HG03175 (cell line): ENCODE data around the gene CACNA2D1.

Experiments used
- ATAC-seq: cut with Tn5 transposase; IDR thresholded peaks from one replicate; pipeline ENCODE4 v1.9.1; 2021; ENCODE audit warnings: mild to moderate bottlenecking, moderate library complexity; ENCODE audit not compliant: unreplicated experiment

The CACNA2D1 gene

DNA sequence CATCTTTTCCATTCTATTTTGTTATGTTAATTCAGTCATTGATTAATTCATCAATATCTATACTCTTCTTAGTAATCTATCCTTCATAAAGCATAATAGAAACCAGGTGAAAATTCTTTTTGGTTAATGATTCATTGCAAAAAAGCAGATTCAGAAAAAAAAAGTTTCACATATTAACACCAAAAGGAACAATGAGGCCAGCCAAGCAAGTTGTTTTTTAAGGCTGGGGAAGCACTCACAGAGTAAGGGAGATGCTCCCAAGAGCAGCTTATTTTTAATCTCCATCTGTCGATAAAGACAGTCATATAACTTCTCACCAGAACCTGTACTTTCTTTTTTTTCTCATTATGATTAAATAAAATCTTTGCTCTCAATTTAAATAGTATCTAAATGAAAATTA, 95.8 kb downstream of the CACNA2D1 start:
- ATAC-seq: no peak

DNA sequence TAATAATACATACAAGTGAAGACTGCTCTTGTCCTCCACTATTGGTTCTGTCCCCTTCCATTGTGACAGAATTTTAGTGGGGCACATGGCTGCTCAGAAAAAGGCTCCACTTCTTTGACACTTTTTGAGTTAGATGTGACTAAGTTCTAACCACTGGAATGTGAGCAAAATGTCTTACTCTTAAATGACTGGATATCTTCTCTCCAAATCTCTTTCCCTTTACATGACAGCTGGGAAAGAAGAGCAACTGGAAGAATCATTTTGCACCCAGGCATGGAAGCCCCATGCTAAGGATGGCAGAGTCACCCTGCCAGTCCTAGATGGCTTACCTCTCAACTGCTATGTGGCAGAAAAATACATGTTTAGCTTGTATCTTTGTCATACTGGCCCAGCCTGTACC, 97.7 kb downstream of the CACNA2D1 start:
- no peak for ATAC-seq

DNA sequence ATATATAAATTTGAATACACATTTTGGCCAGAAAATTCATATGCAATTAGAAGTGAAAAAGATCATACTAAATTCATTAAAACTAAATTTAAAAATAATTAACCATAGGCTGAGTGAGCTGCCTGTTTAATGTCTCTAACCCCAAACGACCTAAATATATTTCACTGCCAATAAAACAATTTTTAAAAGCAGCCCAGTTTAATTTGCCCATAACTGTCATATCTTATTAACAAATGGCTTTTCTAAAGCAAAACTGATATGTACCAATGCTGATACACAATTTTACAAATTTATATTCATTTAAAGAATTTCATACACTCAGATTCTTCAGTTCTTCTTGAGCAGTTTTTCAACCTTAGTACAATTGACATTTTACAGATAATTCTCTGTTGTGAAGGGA, 99.9 kb downstream of the CACNA2D1 start:
- no peak for ATAC-seq

DNA sequence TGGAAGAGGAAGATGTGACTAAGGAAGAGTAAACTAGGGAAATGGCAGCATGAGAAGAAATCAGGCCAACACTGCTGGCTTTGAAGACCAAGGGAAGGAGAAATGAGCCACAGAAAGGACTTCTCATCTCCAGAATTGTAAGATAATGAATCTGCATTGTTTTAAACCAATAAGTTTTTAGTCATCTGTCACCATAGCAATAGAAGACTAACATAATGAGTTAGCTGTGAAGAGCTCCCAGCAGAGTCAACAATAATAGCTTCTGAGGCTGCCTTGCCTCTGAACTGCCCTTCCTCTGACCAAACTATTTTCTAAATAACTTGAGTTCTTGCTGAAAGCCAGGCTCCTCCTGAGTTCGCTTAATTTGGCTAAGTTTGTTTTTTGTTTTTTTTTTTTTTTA, 103.6 kb downstream of the CACNA2D1 start:
- ATAC-seq: no peak

DNA sequence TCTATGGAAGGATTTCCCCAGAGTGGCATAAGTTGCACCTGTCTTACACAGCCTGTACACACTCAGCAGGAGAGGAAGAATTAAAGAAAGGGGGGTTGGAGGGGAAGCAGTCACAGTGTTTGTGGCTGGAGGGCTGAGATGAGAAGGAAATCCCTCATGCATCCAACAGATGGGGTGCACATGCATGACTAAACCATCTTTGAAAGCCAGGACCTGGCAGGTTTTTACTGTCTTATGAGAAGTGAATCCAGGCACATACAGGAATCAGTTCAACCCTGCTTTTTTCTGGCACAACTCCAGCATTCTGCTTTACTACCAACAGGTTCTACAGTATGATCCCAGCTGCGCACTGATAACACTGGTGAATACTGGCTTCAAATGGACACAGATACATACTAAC, 107.7 kb downstream of the CACNA2D1 start:
- ATAC-seq: no peak

DNA sequence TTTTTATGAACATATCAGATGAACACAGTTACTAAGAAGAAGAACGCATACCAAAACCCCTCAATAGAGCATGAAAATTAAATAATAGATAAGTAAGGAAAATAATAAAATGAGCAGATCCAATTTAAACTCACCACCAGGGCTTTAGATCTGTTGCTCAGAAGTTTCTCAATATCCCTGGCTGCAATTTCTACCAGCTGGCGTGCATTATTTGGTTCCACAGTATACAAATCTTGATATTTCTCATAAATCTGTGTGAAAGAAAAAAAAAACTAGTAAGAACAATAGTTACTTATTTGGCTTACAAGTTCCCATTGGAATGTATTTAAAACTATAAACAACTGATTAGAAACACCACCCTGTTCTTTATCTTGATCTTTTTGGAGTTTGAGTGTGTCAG, 108.6 kb downstream of the CACNA2D1 start:
- ATAC-seq: no peak

DNA sequence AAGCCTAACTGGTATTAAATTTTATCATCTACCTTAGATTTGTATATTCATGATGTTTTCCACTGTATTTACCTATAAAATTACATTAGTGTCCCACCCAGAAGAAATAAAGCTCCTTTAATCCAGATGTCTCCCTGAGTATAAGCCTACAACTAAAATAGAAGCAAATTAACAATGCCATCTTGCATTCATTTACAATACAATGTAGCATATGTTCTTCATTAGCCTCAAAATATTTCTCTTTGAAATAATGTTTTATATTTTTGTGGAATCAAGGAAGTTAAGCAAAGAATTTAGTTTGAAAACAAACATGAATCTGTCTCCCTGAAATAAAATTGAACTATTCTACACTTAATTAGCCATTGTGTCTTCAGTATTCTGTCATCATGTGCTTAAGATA, 112.3 kb downstream of the CACNA2D1 start:
- ATAC-seq: no peak

DNA sequence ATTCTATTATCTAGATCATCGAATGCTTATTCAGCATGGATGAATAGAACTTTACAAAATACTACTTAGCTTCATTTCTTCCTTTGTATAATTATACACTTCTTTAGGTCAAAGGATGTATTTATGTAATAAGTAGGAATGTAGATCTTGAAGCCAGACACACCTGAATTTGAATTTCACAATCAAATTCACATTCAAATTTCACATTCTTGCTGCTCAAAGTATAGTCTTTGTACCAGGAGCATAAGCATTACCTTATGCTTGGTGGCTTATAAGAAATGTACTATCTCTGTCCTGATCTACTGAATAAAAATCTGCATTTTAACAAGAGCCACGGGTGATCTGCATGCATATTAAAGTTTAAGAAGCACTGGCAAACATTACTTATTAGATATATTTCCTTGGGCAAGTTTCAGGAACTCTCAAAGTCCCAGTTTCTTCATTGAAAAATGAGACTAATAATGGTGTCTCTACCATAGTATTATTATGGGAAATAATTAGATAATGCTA, 112.8 kb downstream of the CACNA2D1 start:
- no peak for ATAC-seq

DNA sequence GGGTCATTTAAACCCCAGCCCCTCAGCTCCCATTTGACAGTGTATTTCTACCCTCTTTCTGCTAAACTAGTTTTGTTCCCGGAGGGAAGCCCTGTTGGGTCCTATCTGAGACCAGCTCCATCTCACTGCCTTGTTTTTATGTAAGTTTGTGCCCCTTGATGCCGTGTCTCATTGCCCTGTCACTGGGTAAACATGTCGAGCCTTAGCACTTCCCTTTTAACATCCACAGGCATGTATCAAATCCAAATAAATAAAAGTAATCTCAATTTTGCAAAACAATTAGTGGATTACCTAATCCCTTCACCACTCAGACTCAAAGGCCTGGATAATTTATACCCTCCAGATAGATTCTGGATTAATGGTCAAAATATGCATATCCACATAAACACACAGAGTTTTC, 115.7 kb downstream of the CACNA2D1 start:
- no peak for ATAC-seq

DNA sequence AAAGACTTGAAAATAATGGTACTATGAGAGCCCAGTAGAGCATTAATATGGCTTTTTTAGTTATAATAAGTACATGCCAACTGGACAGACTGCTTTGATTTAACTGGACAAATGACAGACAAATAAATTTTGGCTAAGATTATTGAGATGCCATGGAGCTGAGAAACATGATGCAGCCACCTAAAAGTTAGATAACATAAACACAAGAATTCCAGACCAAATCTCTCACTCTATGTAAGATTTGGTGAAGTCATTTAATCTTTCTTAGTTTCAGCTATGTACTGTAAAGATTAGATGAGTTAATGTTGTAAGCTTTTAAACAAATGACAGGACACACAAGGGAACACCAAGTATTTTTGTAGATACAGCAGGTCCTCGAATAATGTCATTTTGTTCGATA, 118.2 kb downstream of the CACNA2D1 start:
- no peak for ATAC-seq

DNA sequence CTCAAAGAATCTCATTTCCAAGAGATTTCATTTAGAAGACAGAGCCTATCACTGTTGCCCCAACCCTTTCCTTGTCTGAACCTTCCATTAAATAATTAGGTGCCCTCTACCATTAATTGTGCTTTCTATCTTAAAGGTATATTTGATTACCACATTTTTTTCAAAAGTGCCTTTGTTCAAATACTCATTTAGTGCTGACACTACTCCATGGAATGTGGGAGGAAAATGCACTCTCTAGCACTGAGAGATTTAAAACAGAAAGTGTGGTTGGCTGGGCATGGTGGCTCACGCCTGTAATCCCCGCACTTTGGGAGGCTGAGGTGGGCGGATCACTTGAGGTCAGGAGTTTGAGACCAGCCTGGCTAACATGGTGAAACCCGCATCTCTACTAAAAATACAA, 119.8 kb downstream of the CACNA2D1 start:
- no peak for ATAC-seq

DNA sequence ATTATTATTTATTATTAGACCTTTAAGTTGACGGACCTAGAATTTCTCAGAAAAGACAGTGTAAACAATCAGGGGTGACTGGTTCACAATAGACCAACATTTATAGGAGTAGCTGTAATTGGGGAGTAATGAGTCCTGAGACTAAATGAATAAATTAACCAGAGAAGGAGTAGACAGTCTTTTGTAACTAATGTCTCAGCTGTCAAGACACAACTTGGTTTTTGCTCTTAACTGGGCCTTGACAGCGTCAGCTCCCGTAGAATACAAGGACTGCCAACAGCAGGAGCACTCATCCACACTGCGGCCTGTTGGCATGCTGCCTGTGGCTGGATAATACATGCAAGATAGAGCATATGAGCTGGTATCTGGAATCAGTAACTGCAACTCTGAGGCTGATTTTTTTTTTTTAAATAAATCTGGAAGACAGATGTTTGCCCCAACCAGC, 123.9 kb downstream of the CACNA2D1 start:
- ATAC-seq: no peak

DNA sequence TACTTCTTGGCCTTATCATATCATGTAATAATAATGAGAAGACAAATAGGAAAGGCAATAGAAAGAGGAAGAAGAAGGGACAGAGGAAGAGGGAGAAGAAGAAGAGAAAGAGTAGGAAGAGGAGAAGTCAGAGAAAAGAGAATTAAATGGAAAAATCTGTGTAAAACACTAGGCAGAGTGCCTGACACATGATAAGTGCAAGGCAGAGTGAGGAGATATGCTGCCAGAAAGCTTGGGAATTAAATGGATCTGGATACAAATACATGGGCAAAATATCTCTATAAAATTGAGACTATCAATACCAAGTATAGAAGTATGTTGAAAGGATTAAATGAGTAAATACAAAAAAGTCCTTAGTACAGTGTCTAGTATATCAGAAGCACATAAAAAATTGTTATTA, 124.8 kb downstream of the CACNA2D1 start:
- no peak for ATAC-seq

DNA sequence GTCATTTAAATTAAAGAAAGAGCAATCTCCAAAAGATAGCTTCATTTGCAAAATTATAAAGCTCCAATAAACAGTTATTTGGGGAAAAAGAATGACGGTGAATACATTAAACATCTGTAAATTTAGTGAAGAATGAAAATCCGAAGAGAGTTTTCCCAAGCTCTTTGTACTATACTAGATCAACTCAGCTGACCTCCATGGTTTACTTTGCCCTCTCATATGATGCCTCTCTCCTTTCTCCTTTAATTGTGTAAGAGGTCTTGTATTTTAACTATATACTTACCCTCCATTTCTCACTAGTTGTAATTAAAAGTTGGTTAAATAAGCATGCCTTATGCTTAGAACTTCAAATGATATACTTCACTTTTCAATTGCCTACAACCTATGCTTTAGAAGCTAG, 125.8 kb downstream of the CACNA2D1 start:
- no peak for ATAC-seq

DNA sequence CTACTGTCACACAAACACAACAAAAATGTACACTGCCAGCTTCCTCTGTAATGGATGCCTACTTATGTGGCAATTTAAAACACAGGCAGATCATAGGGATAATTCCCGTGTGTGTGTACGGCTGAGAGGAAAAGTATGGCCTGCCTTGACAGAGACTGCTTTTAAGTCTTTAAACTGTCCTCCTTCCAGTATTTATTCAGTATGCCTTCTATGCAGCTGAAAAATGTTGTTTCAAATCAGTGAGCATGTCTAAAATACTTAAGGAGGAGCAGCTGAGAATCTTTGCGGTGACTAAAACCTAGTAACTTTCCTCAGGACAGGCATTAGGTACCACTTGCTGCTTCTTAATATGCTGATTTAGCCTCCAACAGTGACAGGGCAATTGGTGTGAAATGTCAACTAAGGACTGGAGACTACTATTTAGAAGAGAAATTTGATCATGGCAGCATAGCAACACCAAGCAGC, 126.3 kb downstream of the CACNA2D1 start:
- no peak for ATAC-seq

DNA sequence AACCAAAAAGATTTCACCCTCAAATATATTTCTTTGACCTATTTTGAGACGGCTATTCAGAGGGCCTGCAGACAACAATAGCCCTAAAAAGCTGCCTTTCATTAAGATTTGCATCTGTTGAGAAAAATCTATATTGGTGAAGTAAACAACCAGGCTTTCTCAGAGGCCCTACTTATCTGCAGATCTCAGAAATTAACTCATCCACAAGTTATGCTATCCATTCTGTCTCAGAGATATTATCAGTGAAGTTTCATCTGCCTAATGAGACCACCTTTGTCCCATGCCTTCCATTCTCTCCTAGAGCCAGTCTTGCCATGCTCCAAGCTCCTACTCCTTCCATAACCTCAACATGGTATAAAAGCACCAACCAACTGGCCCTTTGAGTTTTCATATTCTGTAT, 130.3 kb downstream of the CACNA2D1 start:
- no peak for ATAC-seq

DNA sequence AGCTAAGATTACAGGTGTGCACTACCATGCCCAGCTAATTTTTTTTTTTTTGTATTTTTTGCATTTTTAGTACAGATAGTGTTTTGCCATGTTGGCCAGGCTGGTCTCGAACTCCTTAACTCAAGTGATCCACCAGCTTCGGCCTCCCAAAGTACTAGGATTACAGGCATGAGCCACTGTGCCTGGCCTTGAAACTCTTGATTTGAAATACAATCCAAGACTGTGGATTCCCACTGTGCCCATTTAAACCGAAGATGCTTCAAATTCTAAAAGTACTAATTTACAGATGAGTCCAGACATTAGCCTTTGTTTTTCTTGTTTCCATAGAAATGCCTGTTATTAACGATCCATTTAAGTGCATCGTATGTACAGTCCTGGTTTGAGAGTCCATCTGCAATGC, 130.9 kb downstream of the CACNA2D1 start:
- no peak for ATAC-seq

DNA sequence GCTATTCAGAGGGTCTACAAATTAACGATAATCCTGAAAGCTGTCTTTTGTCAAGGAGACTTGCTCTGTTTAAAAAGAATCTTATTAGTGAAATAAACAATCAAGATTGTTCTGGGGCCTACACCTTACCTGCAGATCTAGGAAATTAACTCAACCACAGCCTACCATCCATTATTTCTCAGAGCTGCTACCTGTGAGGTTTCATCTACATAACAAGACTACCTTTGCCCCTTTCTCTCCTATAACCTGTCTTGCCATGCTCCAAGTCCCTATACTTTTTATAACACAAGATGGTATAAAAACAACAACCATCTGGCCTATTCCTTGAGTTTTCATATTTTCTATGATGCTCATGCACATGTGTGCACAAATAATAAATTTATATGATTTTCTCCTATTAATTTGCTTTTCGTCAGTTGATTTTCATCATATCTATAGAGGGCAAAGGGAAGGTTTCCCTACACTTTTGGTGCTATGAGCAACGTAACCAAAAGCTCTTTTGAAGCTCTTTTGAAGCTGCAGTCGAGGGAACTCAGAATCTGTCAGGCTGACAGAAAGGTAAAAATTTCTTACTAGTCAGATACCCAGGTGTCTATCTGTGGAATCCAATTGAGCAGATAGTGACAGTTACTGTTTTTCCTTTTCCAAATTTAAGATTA, 138.1 kb downstream of the CACNA2D1 start:
- ATAC-seq: no peak

DNA sequence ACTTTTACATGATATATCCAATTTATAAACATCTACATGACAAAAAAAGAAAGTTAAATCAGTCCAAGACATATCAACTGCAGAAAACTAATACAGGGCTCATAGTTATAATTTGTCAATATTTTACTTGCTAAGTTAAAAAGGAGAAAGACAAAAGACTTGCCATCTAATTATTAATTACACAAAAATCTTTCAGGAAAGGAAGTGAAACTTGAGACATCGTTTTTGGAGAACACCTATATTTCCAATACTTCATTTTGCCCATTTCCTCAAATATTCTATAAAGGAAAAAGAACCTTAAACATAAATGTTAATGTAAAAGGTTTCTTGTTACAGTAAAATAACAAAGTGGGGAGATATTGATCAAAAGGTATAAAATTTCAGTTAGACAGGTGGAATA, 148.7 kb downstream of the CACNA2D1 start:
- no peak for ATAC-seq

DNA sequence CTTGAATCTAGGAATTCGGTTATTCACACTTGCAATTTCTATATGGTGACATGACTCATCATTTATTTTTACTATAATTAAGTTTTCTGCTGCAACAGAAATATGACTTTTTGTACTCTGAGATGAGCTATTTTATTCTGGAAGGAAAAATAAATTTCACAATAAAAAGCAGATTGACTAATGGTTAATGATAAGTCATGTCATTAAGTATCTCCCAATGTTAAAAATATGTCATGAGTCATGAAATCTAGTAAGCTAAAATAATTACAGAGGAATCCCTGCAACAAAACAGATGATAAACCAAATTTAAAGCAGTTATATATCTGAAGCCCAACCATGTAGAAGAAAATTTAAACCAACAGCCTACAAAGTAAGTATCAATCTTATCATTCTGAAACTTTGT, 149.2 kb downstream of the CACNA2D1 start:
- no peak for ATAC-seq

DNA sequence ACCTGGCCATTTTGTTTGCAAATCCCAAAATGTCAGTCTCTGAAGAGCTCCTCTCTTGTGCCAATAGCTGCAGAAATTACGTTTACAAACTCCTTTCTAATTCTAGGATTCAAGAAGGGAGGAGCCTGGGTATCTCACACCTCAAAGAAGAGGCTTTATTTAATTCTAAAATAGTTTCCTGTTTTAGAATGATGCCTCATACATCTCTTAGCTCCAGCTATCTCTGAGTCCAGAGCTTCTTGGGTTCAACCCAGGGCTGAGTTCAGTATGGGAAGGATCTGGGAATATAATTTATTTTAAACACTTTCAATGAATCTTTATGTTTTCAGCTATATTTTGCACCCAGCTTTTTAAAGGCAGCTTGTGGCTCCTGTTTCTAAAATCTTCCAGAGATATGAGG, 150.1 kb downstream of the CACNA2D1 start:
- ATAC-seq: no peak

DNA sequence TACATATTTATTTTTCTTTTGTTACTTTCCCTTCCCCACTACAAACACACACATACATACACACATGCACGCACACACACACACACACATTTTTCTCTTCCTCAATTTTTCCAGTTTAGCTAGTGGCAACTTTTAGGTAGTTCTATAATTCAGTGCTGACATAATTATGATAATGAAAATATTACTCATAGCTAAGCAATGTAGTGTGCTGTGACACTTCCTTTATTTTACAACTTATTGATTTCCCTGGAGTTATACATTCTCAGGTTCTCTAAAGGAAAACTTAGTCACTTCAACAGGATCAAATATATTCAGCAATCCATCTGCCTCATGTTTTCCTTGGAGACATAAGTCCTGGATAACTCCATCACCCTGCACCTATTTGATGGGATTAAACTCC, 151.6 kb downstream of the CACNA2D1 start:
- ATAC-seq: no peak

DNA sequence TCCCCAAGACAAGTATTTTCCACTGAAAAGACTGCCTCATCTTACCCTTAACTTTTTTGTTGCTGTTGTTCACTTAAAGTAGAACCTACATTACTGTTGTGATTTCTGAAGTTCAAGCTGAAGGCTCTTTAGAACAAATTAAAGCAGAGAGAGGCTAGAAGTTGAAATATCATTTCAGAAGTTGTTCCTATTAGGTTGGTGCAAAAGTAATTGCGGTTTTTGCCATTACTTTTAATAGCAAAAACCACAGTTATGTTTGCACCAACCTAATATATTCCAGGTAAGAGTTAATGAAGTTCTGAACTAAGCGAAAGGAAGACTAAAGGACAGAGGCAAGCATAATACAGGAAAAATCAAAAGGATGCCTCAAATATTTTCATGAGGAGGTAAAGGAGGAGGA, 153.7 kb downstream of the CACNA2D1 start:
- no peak for ATAC-seq
